Right atrium auricular region (tissue), 2 donors: Measurements from ENCODE around the gene ZNG1B. TPM values are rescaled to one million over a fixed set of nuclear protein-coding genes. Genes with fewer than 3 reads are reported as not detected.
A peak's percentile ranks its signal among the peaks of the same experiment; 100 is the strongest.
"Not testable (repeated sequence)": the region's sequence is repeated elsewhere in the genome, so short reads cannot be mapped to it uniquely, and the experiment has no call there.

ENCODE experiments used
- DNase-seq: peaks from one replicate; pipeline ENCODE4 v3.0.0-alpha.2; 2019; ENCODE audit warnings: low spot score
- H3K27ac ChIP-seq, 2 donors: fragments of 200-600 bp; sonication (generic); 1 replicate in 1 of 2; 2 replicates in 1 of 2; pipeline ENCODE4 v1.5.1; 2016 to 2019
- H3K27me3 ChIP-seq, 2 donors: fragments of 200-600 bp; sonication (generic); one replicate each; pipeline versions ENCODE4 v1.5.1 to v1.6.0; 2017 to 2019
- H3K36me3 ChIP-seq: fragments of 200-600 bp; sonication (generic); one replicate; pipeline ENCODE4 v1.5.1; 2016
- H3K4me1 ChIP-seq, 2 donors: fragments of 200-600 bp; sonication (generic); one replicate each; pipeline versions ENCODE4 v1.5.1 to v1.6.0; 2017 to 2019
- H3K4me3 ChIP-seq, 2 donors: fragments of 200-600 bp; sonication (generic); 1 replicate in 1 of 2; 2 replicates in 1 of 2; pipeline ENCODE4 v1.5.1; 2017 to 2019; ENCODE audit warnings: mild to moderate bottlenecking in 1 of 2, moderate library complexity in 1 of 2
- H3K9me3 ChIP-seq, 2 donors: fragments of 200-600 bp; sonication (generic); one replicate each; pipeline ENCODE4 v1.5.1; 2019
- CTCF ChIP-seq, 2 donors: fragments of 200-600 bp; sonication (generic); IDR thresholded peaks; one replicate each; pipeline ENCODE4 v1.5.1; 2019; ENCODE audit warnings: antibody characterized with exemption in 2 of 2
- total RNA-seq, 2 donors: library from RNA; depleted of rRNA; stranded (reverse); fragments of >200 nt; gene quantifications; one replicate each; pipeline ENCODE4 v1.1.0, GENCODE V29; 2016

Gene ZNG1B
- total RNA-seq, 2 donors from 2014 or later: 19.8 to 22.2 TPM

- not testable (repeated sequence) for H3K27me3 ChIP-seq, DNase-seq, H3K4me1 ChIP-seq, H3K4me3 ChIP-seq, H3K36me3 ChIP-seq, H3K27ac ChIP-seq, H3K9me3 ChIP-seq
Measured at GRCh38 chr2:113510913-113511312, 73.4 kb downstream of the ZNG1B start.

- H3K27me3 ChIP-seq, H3K4me3 ChIP-seq, H3K27ac ChIP-seq, DNase-seq, H3K36me3 ChIP-seq, H3K4me1 ChIP-seq, H3K9me3 ChIP-seq: not testable (repeated sequence)
Measured at GRCh38 chr2:113511859-113512258, 74.4 kb downstream of the ZNG1B start.

GRCh38 chr2:113515457-113515856 lies 78.0 kb downstream of the ZNG1B start:
- DNase-seq: not testable (repeated sequence)

GRCh38 chr2:113515995-113516394 lies 78.5 kb downstream of the ZNG1B start:
- H3K4me3 ChIP-seq, H3K27me3 ChIP-seq, H3K4me1 ChIP-seq, H3K9me3 ChIP-seq, H3K27ac ChIP-seq, H3K36me3 ChIP-seq, DNase-seq: not testable (repeated sequence)

More at GRCh38 chr2:113515457-113515856, 78.0 kb downstream of the ZNG1B start:
- H3K9me3 ChIP-seq, H3K4me1 ChIP-seq, H3K27me3 ChIP-seq, H3K36me3 ChIP-seq, H3K4me3 ChIP-seq, H3K27ac ChIP-seq: not testable (repeated sequence)

- not testable (repeated sequence) for H3K27ac ChIP-seq, H3K9me3 ChIP-seq, H3K27me3 ChIP-seq, H3K4me3 ChIP-seq, H3K36me3 ChIP-seq, H3K4me1 ChIP-seq, DNase-seq
Measured at GRCh38 chr2:113517025-113517424, 79.5 kb downstream of the ZNG1B start.

- H3K27ac ChIP-seq, H3K4me1 ChIP-seq, H3K9me3 ChIP-seq, DNase-seq, H3K4me3 ChIP-seq, H3K27me3 ChIP-seq, H3K36me3 ChIP-seq: not testable (repeated sequence)
Measured at GRCh38 chr2:113520837-113521236, 83.3 kb downstream of the ZNG1B start.

- not testable (repeated sequence) for H3K27ac ChIP-seq, H3K9me3 ChIP-seq, DNase-seq, H3K4me1 ChIP-seq, H3K4me3 ChIP-seq, H3K36me3 ChIP-seq, H3K27me3 ChIP-seq
Measured at GRCh38 chr2:113521492-113521891, 84.0 kb downstream of the ZNG1B start.

- not testable (repeated sequence) for H3K36me3 ChIP-seq, H3K4me1 ChIP-seq, DNase-seq, H3K27me3 ChIP-seq, H3K4me3 ChIP-seq, H3K27ac ChIP-seq, H3K9me3 ChIP-seq
Measured at GRCh38 chr2:113524986-113525385, 87.5 kb downstream of the ZNG1B start.

- DNase-seq, H3K4me3 ChIP-seq, H3K27me3 ChIP-seq, H3K27ac ChIP-seq, H3K4me1 ChIP-seq, H3K36me3 ChIP-seq, H3K9me3 ChIP-seq: not testable (repeated sequence)
- peak in 1 of 2 donors; percentile 15 for TF ChIP-seq CTCF (IDR thresholded peaks at IDR 0.05)
Measured at GRCh38 chr2:113527350-113528045, 90.0 kb downstream of the ZNG1B start.

- not testable (repeated sequence) for H3K9me3 ChIP-seq, DNase-seq, H3K27me3 ChIP-seq, H3K27ac ChIP-seq, H3K4me3 ChIP-seq, H3K4me1 ChIP-seq, H3K36me3 ChIP-seq
Measured at GRCh38 chr2:113528126-113528525, 90.6 kb downstream of the ZNG1B start.

- not testable (repeated sequence) for DNase-seq, H3K36me3 ChIP-seq, H3K27ac ChIP-seq, H3K4me3 ChIP-seq, H3K4me1 ChIP-seq, H3K9me3 ChIP-seq, H3K27me3 ChIP-seq
Measured at GRCh38 chr2:113528904-113529303, 91.4 kb downstream of the ZNG1B start.

GRCh38 chr2:113532991-113533390 lies 95.5 kb downstream of the ZNG1B start:
- not testable (repeated sequence) for H3K27me3 ChIP-seq, H3K4me1 ChIP-seq, H3K27ac ChIP-seq, H3K36me3 ChIP-seq, H3K4me3 ChIP-seq, DNase-seq, H3K9me3 ChIP-seq

- H3K4me3 ChIP-seq, DNase-seq, H3K4me1 ChIP-seq, H3K27me3 ChIP-seq, H3K9me3 ChIP-seq, H3K27ac ChIP-seq, H3K36me3 ChIP-seq: not testable (repeated sequence)
Measured at GRCh38 chr2:113536573-113536972, 99.1 kb downstream of the ZNG1B start.

- not testable (repeated sequence) for H3K4me3 ChIP-seq, H3K27me3 ChIP-seq, DNase-seq, H3K9me3 ChIP-seq, H3K27ac ChIP-seq, H3K4me1 ChIP-seq, H3K36me3 ChIP-seq
Measured at GRCh38 chr2:113540834-113541203, 103.3 kb downstream of the ZNG1B start.
